ENCODE measurements around the gene PTPA.

- TF ChIP-seq EZH2 (IDR thresholded peaks at IDR 0.05; ENCODE audit: insufficient read depth, poor library complexity, severe bottlenecking): no peak
- no peak for TF ChIP-seq EZH2phosphoT487 (IDR thresholded peaks at IDR 0.05; ENCODE audit: insufficient read depth, low read depth)
Observed at GRCh38 chr9:129108083-129108804, 3.0 kb upstream of the PTPA start.

Measured in GM23248 (cell line).